Activated CD4-positive, alpha-beta T cell treated with anti-CD3 and anti-CD28 coated beads, Interleukin-2, amount 10 ng/mL, durations not matched to agents 24 days and 14 days (primary cell): Measurements from ENCODE around the gene CHD6. TPM values are rescaled to one million over a fixed set of nuclear protein-coding genes. Genes with fewer than 3 reads are reported as not detected.

Experiments
- DNase-seq: peaks from one replicate; pipeline ENCODE4 v3.0.0; 2022
- H3K27ac Mint-ChIP-seq: one replicate; pipeline ENCODE4 v1.8.0; 2022; ENCODE audit warnings: mild to moderate bottlenecking, mixed read lengths
- H3K27me3 Mint-ChIP-seq: one replicate; pipeline ENCODE4 v1.8.0; 2022; ENCODE audit warnings: mixed read lengths
- H3K36me3 Mint-ChIP-seq: one replicate; pipeline ENCODE4 v1.8.0; 2022; ENCODE audit warnings: low read depth, mild to moderate bottlenecking, mixed read lengths
- H3K4me1 Mint-ChIP-seq: one replicate; pipeline ENCODE4 v1.8.0; 2021; ENCODE audit warnings: mixed read lengths
- H3K4me3 Mint-ChIP-seq: one replicate; pipeline ENCODE4 v1.8.0; 2022; ENCODE audit warnings: mild to moderate bottlenecking, moderate library complexity, mixed read lengths
- H3K9me3 Mint-ChIP-seq: one replicate; pipeline ENCODE4 v1.8.0; 2021; ENCODE audit warnings: mixed read lengths
- intact Hi-C: fragments of 100-400 bp; cut with micrococcal nuclease; formaldehyde crosslinking; loops from one replicate; pipeline ENCODE4 v1.15.1; 2023
- total RNA-seq: library from RNA; stranded (reverse); gene quantifications from 2 replicates; pipeline ENCODE4 v1.2.3, GENCODE V29; 2022

Gene CHD6
- total RNA-seq, 1 donor from 2014 or later = 31.8 TPM

GRCh38 chr20:41615110-41615509 is 3.1 kb downstream of the CHD6 start:
- H3K4me3 Mint-ChIP-seq = no peak overlapping the region
- H3K27me3 Mint-ChIP-seq = peaks cover 8% of the 10 kb centered on the region
- H3K36me3 Mint-ChIP-seq = peaks cover 4% of the 10 kb centered on the region
- no peak overlapping the region for H3K27ac Mint-ChIP-seq
- H3K9me3 Mint-ChIP-seq = no peaks in the 10 kb centered on the region
- H3K4me1 Mint-ChIP-seq = peaks cover 33% of the 10 kb centered on the region
- no peak for DNase-seq
- intact Hi-C loops = loop anchor here (5.0 to 10.0 kb wide), 4 partner anchors 100 to 478 kb away; partner anchors contain the start of genes PLCG1 and ZHX3

- peaks cover 35% of the 10 kb centered on the region for H3K4me1 Mint-ChIP-seq
- H3K4me3 Mint-ChIP-seq = no peak overlapping the region
- DNase-seq = no peak
- H3K36me3 Mint-ChIP-seq = peaks cover 4% of the 10 kb centered on the region
- H3K27ac Mint-ChIP-seq = no peak overlapping the region
- intact Hi-C loops = loop anchor here (10.0 kb wide), 1 partner anchor 99 kb away; no protein-coding TSS in a partner anchor
- no peaks in the 10 kb centered on the region for H3K9me3 Mint-ChIP-seq
- no peaks in the 10 kb centered on the region for H3K27me3 Mint-ChIP-seq
Measured at GRCh38 chr20:41613321-41613720, 4.9 kb downstream of the CHD6 start.

GRCh38 chr20:41609474-41609873 is 8.7 kb downstream of the CHD6 start:
- no peaks in the 10 kb centered on the region for H3K27me3 Mint-ChIP-seq
- no peak overlapping the region for H3K27ac Mint-ChIP-seq
- H3K4me3 Mint-ChIP-seq = no peak overlapping the region
- H3K36me3 Mint-ChIP-seq = peaks cover 6% of the 10 kb centered on the region
- DNase-seq = no peak
- H3K4me1 Mint-ChIP-seq = peaks cover 16% of the 10 kb centered on the region
- H3K9me3 Mint-ChIP-seq = no peaks in the 10 kb centered on the region
- intact Hi-C loops = no loop called here

- intact Hi-C loops = no loop called here
- Mint-ChIP-seq H3K4me1 (peaks cover 16% of the 10 kb centered on the region), H3K4me3 (no peak overlapping the region), H3K27ac (no peak overlapping the region), H3K9me3 (no peaks in the 10 kb centered on the region), H3K27me3 (no peaks in the 10 kb centered on the region), H3K36me3 (peaks cover 6% of the 10 kb centered on the region)
- DNase-seq = no peak
Measured at GRCh38 chr20:41608606-41609005, 9.6 kb downstream of the CHD6 start.

- Mint-ChIP-seq H3K27me3 (no peaks in the 10 kb centered on the region), H3K36me3 (peaks cover 8% of the 10 kb centered on the region), H3K9me3 (no peaks in the 10 kb centered on the region), H3K4me3 (no peak overlapping the region), H3K4me1 (peaks cover 16% of the 10 kb centered on the region), H3K27ac (no peak overlapping the region)
- no peak for DNase-seq
- intact Hi-C loops = no loop called here
Measured at GRCh38 chr20:41607791-41608190, 10.4 kb downstream of the CHD6 start.

DNA sequence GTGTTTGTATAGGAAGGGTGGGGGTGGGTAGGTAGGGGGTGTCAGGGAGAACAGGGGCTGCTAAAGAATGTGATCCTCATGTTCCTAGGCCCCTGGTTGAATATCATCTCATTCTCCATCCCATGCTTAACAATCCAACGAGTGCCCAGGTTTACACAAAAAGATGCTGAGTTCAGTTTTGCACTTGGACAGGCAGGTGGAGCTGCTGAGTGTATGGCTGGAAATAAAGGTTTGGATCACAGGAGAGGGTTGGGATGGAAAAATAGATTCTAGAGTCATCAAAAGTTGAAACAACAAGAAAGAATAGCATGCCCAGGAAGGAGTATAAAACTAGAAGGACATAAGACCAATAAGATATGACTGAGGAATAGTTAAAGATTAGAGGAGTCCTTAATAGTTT is 14.2 kb downstream of the CHD6 start:
- Mint-ChIP-seq H3K27me3 (no peaks in the 10 kb centered on the region), H3K36me3 (peaks cover 29% of the 10 kb centered on the region), H3K27ac (no peak overlapping the region), H3K4me3 (no peak overlapping the region), H3K4me1 (peaks cover 8% of the 10 kb centered on the region), H3K9me3 (peaks cover 5% of the 10 kb centered on the region)
- DNase-seq = no peak
- intact Hi-C loops = no loop called here

DNA sequence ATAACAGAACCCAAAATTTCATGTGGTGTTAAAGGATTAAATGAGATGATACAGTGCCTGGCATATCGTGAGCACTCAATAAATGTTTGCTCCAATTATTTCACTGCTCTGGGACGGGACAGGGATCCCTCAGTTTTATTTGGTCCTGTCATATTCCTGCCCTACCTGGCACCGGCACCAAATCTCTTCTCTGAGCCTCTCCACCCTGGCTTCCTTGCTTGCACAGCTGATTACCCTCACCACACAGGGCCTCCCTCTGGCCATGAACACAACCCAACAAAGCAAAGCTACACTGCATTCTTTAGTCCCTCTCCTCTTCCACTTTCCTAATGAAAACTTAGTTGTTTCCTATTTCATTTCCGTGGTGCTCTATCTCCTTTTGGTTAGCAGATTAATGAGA is 16.4 kb downstream of the CHD6 start:
- Mint-ChIP-seq H3K27me3 (no peaks in the 10 kb centered on the region), H3K4me1 (peaks cover under 1% of the 10 kb centered on the region), H3K27ac (no peak overlapping the region), H3K36me3 (peaks cover 34% of the 10 kb centered on the region), H3K9me3 (peaks cover 13% of the 10 kb centered on the region), H3K4me3 (no peak overlapping the region)
- DNase-seq = no peak
- intact Hi-C loops = no loop called here

DNA sequence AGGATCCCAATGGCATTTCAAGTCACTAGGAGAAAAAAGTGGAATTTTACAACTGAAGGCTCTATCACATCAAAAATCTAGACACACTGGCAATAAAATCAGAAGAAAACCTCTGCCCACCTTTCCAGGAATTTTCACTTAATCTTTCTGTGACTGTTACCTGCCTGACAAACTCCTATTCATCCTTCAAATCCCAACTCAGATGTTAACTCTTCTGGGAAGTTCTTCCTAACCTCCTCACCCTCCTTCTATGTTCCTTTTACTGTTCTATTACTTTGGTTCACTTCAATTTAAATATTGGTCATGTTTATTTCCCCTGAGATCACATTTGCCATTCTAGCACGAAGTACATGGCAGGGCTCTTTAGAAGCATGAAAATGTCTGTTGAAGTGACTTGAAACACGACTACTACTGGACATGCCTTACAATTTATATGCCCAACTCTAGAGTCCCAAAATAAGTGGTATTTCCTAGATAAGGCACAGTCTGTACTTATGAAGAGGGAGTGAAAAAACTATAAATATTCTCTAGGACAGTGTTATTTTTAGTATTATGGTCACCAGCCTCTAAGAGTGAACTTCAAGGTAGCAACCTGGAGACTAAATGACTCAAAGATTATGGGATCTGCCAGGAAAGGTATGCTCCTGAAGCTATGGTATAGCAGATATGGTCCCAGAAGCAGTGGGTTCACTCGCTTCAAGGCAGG is 17.1 kb downstream of the CHD6 start:
- H3K4me3 Mint-ChIP-seq = no peak overlapping the region
- no peaks in the 10 kb centered on the region for H3K4me1 Mint-ChIP-seq
- H3K36me3 Mint-ChIP-seq = peaks cover 37% of the 10 kb centered on the region
- intact Hi-C loops = no loop called here
- H3K9me3 Mint-ChIP-seq = peaks cover 17% of the 10 kb centered on the region
- no peaks in the 10 kb centered on the region for H3K27me3 Mint-ChIP-seq
- H3K27ac Mint-ChIP-seq = no peak overlapping the region
- DNase-seq = no peak

DNA sequence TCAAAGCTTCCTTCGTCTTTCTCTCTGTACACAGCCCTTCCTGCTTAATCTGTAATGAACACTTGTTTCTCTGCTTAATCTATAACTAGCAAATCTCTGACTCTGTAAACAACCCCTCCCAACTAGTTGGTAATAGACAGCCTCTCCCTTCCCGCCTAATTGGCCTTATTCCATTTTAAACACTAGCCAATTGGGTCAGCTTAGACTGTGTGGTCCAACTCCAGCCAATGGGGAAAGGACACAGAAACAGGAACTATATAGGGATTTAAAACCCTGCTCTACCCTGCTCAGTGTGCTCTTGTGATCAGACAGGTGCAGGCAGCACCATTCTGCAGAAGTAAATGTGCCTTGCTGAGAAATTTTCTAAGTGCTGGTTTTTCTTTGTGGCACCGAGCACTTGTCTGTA is 18.5 kb downstream of the CHD6 start:
- intact Hi-C loops = no loop called here
- Mint-ChIP-seq H3K4me1 (no peaks in the 10 kb centered on the region), H3K9me3 (peaks cover 29% of the 10 kb centered on the region), H3K36me3 (peaks cover 44% of the 10 kb centered on the region), H3K4me3 (no peak overlapping the region), H3K27me3 (no peaks in the 10 kb centered on the region), H3K27ac (no peak overlapping the region)
- DNase-seq = no peak

GRCh38 chr20:41598719-41599118 is 19.5 kb downstream of the CHD6 start:
- peaks cover 38% of the 10 kb centered on the region for H3K9me3 Mint-ChIP-seq
- DNase-seq = no peak
- H3K4me3 Mint-ChIP-seq = no peak overlapping the region
- intact Hi-C loops = no loop called here
- H3K36me3 Mint-ChIP-seq = peaks cover 52% of the 10 kb centered on the region
- no peaks in the 10 kb centered on the region for H3K27me3 Mint-ChIP-seq
- H3K4me1 Mint-ChIP-seq = no peaks in the 10 kb centered on the region
- no peak overlapping the region for H3K27ac Mint-ChIP-seq

DNA sequence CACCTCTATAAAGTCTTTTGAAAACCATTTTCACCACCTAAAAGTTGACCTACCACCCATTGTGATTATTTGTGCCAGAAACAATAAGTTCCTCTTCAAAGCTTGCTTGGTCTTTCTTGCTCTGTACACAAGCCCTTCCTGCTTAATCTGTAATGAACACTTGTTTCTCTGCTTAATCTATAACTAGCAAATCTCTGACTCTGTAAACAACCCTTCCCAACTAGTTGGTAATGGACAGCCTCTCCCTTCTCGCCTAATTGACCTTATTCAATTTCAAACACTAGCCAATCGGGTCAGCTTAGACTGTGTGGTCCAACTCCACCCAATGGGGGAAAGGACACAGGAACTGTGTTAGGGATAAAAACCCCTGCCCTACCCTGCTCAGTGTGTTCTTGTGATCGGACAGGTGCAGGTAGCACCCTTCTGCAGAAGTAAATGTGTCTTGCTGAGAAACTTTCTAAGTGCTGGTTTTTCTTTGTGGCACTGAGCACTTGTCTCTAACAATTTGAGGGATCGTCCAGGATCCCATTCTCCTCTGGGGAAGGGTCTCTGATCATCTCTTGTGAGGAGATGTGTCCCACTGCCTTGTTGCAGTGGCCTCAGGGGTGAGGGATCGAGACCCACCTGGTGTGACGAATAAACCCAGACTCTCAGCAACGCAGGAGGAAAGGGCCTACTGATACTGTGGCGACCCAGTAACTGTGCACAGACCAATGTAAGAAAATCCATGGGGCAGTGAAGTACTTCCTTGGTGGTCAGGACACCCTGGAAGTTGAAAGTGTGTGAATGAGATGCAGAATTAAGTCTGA is 23.5 kb downstream of the CHD6 start:
- DNase-seq = no peak
- Mint-ChIP-seq H3K36me3 (peaks cover 35% of the 10 kb centered on the region), H3K27me3 (no peaks in the 10 kb centered on the region), H3K27ac (no peak overlapping the region), H3K4me1 (no peaks in the 10 kb centered on the region), H3K9me3 (peaks cover 37% of the 10 kb centered on the region), H3K4me3 (no peak overlapping the region)
- intact Hi-C loops = no loop called here

DNA sequence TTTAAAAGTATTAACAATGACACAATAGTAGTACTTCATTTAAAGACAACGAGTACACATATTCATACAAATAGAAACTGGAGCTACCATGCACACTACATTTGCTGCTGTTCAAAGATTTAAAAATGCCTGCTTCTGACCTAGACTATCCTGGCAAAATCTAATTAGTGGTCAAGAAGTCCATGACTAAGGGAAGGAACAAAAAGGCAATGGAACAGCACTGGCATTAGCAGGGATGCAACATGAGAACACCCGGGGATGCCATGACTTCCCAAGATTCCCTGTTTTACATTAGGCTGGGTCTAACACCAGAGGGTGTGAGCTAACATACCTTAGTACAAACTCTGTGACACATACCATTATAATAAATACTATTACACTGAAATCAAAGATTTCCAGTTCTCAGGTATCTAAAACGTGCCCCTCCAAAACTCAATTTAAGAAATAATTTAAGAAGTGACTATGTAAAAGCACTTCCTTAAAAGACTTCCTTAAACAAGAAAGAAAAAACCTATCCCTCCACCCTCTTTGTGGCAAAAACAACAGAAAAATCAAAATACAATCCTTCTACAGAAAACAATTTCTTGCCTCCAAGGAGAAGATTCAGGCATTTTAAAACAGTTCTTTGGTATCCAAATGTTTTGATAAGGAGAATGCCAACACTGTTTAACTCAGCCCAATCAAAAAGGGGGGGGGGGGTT is 25.5 kb downstream of the CHD6 start:
- no peak for DNase-seq
- peaks cover 39% of the 10 kb centered on the region for H3K9me3 Mint-ChIP-seq
- no peaks in the 10 kb centered on the region for H3K27me3 Mint-ChIP-seq
- H3K4me1 Mint-ChIP-seq = no peaks in the 10 kb centered on the region
- intact Hi-C loops = no loop called here
- H3K36me3 Mint-ChIP-seq = peaks cover 37% of the 10 kb centered on the region
- no peak overlapping the region for H3K27ac Mint-ChIP-seq
- no peak overlapping the region for H3K4me3 Mint-ChIP-seq

GRCh38 chr20:41587956-41588355 is 30.2 kb downstream of the CHD6 start:
- intact Hi-C loops = no loop called here
- Mint-ChIP-seq H3K36me3 (peaks cover 26% of the 10 kb centered on the region), H3K27ac (no peak overlapping the region), H3K9me3 (peaks cover 11% of the 10 kb centered on the region), H3K4me3 (no peak overlapping the region), H3K27me3 (no peaks in the 10 kb centered on the region), H3K4me1 (no peaks in the 10 kb centered on the region)
- no peak for DNase-seq

GRCh38 chr20:41587523-41587922 is 30.7 kb downstream of the CHD6 start:
- intact Hi-C loops = no loop called here
- Mint-ChIP-seq H3K4me3 (no peak overlapping the region), H3K27ac (no peak overlapping the region), H3K36me3 (peaks cover 28% of the 10 kb centered on the region), H3K9me3 (peaks cover 11% of the 10 kb centered on the region), H3K4me1 (no peaks in the 10 kb centered on the region), H3K27me3 (no peaks in the 10 kb centered on the region)
- no peak for DNase-seq
